GM12878 (cell line): ENCODE data around the gene PRG3. TPM values are rescaled to one million over a fixed set of nuclear protein-coding genes. Genes with fewer than 3 reads are reported as not detected.

Source experiments
- ATAC-seq: fragments of 200-7000 bp; cut with Tn5 transposase; 3 replicates; pipeline ENCODE4 v1.9.1; 2020; ENCODE audit warnings: mild to moderate bottlenecking, moderate library complexity
- BruUV-seq: library from RNA; stranded (reverse); fragments of 400-500 nt; replicated peaks from 2 replicates; lab custom pipeline; 2021; lab: Mats Ljungman, UMichigan
- CTCF ChIA-PET: fragments of 300-600 bp; sonication (Branson Sonifier 250); formaldehyde crosslinking; extraction: SDS; loops from one replicate; lab custom pipeline; 2021; ENCODE audit warnings: inconsistent platforms; lab: Yijun Ruan, JAX
- POLR2A ChIA-PET: fragments of 350-600 bp; formaldehyde crosslinking; extraction: SDS; loops from one replicate; lab custom pipeline; 2021; ENCODE audit warnings: inconsistent platforms; lab: Charles Lee
- RAD21 ChIA-PET: fragments of 300-600 bp; sonication (Branson Sonifier 250); formaldehyde crosslinking; loops from one replicate; lab custom pipeline; 2023; ENCODE audit warnings: antibody characterized with exemption; ENCODE audit not compliant: unreplicated experiment; lab: Charles Lee
- SMC1A ChIA-PET: fragments of 300-600 bp; sonication (Branson Sonifier 250); formaldehyde crosslinking; loops from one replicate; lab custom pipeline; 2023; ENCODE audit not compliant: unreplicated experiment, uncharacterized antibody; lab: Charles Lee
- DNase-seq: peaks from one replicate; pipeline ENCODE4 v3.0.0-alpha.2; 2011; ENCODE audit warnings: low read depth, low spot score
- FAIRE-seq: peaks from 3 replicates; lab custom pipeline; 2011; peaks lifted over from hg19 to GRCh38; lab: Jason Lieb, UNC
- H2AFZ ChIP-seq: 2 replicates; pipeline ENCODE4 v1.6.0; 2011; ENCODE audit warnings: low read depth, low read length, control low read depth; ENCODE audit not compliant: control insufficient read depth
- H3K27ac ChIP-seq: 2 replicates; pipeline ENCODE4 v1.5.1; 2011; ENCODE audit warnings: control low read depth; ENCODE audit not compliant: control insufficient read depth, insufficient read depth
- H3K27me3 ChIP-seq, 2 experiments: replicated peaks in 1 of 2; 2 replicates each; pipeline versions ENCODE4 v1.6.0 to v1.6.1; 2011; ENCODE audit warnings: low read length in 1 of 2; ENCODE audit not compliant: control insufficient read depth in 2 of 2, insufficient read depth in 2 of 2
- H3K36me3 ChIP-seq, 2 experiments: 2 replicates each; pipeline ENCODE4 v1.5.1; 2011; ENCODE audit warnings: low read length in 1 of 2; ENCODE audit not compliant: control insufficient read depth in 2 of 2, insufficient read depth in 2 of 2
- H3K4me1 ChIP-seq: 2 replicates; pipeline ENCODE4 v1.6.1; 2011; ENCODE audit warnings: mild to moderate bottlenecking, low read length, moderate library complexity, mixed read lengths; ENCODE audit not compliant: control insufficient read depth, insufficient read depth
- H3K4me2 ChIP-seq: 2 replicates; pipeline ENCODE4 v1.6.0; 2011; ENCODE audit warnings: control low read depth; ENCODE audit not compliant: control insufficient read depth, insufficient read depth
- H3K4me3 ChIP-seq: fragments of 200-600 bp; sonication (generic); 2 replicates; pipeline ENCODE4 v1.5.1; 2016
- H3K79me2 ChIP-seq: 2 replicates; pipeline ENCODE4 v1.6.0; 2011; ENCODE audit warnings: low read length; ENCODE audit not compliant: control insufficient read depth, insufficient read depth
- H3K9ac ChIP-seq: 2 replicates; pipeline ENCODE4 v1.8.0; 2011; ENCODE audit warnings: low read length, control low read depth, mixed read lengths; ENCODE audit not compliant: control insufficient read depth, insufficient read depth
- H3K9me3 ChIP-seq: replicated peaks from 3 replicates; pipeline ENCODE4 v1.5.1; 2011; ENCODE audit warnings: mild to moderate bottlenecking, low read length; ENCODE audit not compliant: control insufficient read depth, insufficient read depth
- H4K20me1 ChIP-seq: 2 replicates; pipeline ENCODE4 v1.6.0; 2011; ENCODE audit not compliant: control insufficient read depth, insufficient read depth
- BMI1 ChIP-seq: fragments of 450-650 bp; IDR thresholded peaks from 2 replicates; pipeline ENCODE4 v1.6.1; 2016; ENCODE audit warnings: mild to moderate bottlenecking, moderate library complexity, borderline replicate concordance
- CBFB ChIP-seq: IDR thresholded peaks from 2 replicates; pipeline ENCODE4 v1.6.1; 2016; ENCODE audit warnings: antibody characterized with exemption, low read depth
- DPF2 ChIP-seq: fragments of 450-650 bp; IDR thresholded peaks from 2 replicates; pipeline ENCODE4 v1.6.1; 2017; ENCODE audit warnings: mild to moderate bottlenecking
- EP300 ChIP-seq, 2 experiments: fragments of 150-350 bp in 1 of 2; IDR thresholded peaks; 2 replicates each; pipeline ENCODE4 v1.6.1; 2011 to 2012; ENCODE audit warnings: low read depth in 2 of 2, low read length in 2 of 2, borderline replicate concordance in 1 of 2, improper control_type of control experiment in 1 of 2, inconsistent platforms in 1 of 2; ENCODE audit not compliant: control insufficient read depth in 1 of 2
- IRF4 ChIP-seq: IDR thresholded peaks from 2 replicates; pipeline ENCODE4 v1.6.1; 2011; ENCODE audit warnings: low read depth, low read length
- NFIC ChIP-seq: IDR thresholded peaks from 2 replicates; pipeline ENCODE4 v1.6.1; 2012; ENCODE audit warnings: low read depth, mild to moderate bottlenecking, inconsistent platforms, low read length, moderate library complexity
- POLR2A ChIP-seq: IDR thresholded peaks from 2 replicates; pipeline ENCODE4 v1.6.1; 2011; ENCODE audit warnings: low read depth, mild to moderate bottlenecking, low read length
- SMC3 ChIP-seq: IDR thresholded peaks from 2 replicates; pipeline ENCODE4 v1.6.1; 2011; ENCODE audit warnings: low read length, improper control_type of control experiment, borderline replicate concordance
- SP1 ChIP-seq: IDR thresholded peaks from one replicate; pipeline ENCODE4 v1.6.1; 2011; ENCODE audit warnings: low read depth, low read length
- SUPT20H ChIP-seq: IDR thresholded peaks from 2 replicates; pipeline ENCODE4 v1.6.1; 2011; ENCODE audit warnings: low read depth, mild to moderate bottlenecking, low read length, moderate library complexity, borderline replicate concordance; ENCODE audit not compliant: control insufficient read depth
- ZNF384 ChIP-seq: IDR thresholded peaks from 2 replicates; pipeline ENCODE4 v1.6.1; 2012; ENCODE audit warnings: low read depth, mild to moderate bottlenecking, low read length, improper control_type of control experiment, borderline replicate concordance
- WGBS: methylation state at CpG from one replicate; pipeline ENCODE4 v1.1.6; 2016; ENCODE audit warnings: low lambda C conversion rate; ENCODE audit not compliant: insufficient replicate concordance, insufficient coverage; ENCODE audit errors: missing lambda C conversion rate; 5-methylcytosine and 5-hydroxymethylcytosine counted together
- in situ Hi-C: fragments of 300-500 bp; cut with MboI; formaldehyde crosslinking; loops from 9 replicates; pipeline ENCODE4 v1.14.3; 2018; ENCODE audit warnings: mixed read lengths
- intact Hi-C: fragments of 100-400 bp; cut with micrococcal nuclease; formaldehyde crosslinking; loops from one replicate; pipeline ENCODE4 v1.14.2; 2022; ENCODE audit not compliant: unreplicated experiment
- polyA plus RNA-seq, 11 experiments: library from polyadenylated mRNA; depleted of rRNA in 4 of 11; unstranded in 6 of 11; stranded (reverse) in 5 of 11; fragments of >200 nt; fragmentation: Nextera tagmentation in 4 of 11; fragmentation: Illumina TruSeq in 1 of 11; extraction: Ambion mirVana in 4 of 11; extraction: Trizol in 1 of 11; gene quantifications; 1 replicate in 1 of 11; 2 replicates in 10 of 11; pipeline versions ENCODE4 v1.2.1 to v1.2.3, GENCODE V29; 2011 to 2016; ENCODE audit warnings: inconsistent platforms in 2 of 11, missing spikeins in 2 of 11, low read depth in 1 of 11
- total RNA-seq, 4 experiments: library from RNA; depleted of rRNA in 3 of 4; stranded (reverse); fragments of >200 nt in 3 of 4; fragmentation: Illumina TruSeq in 1 of 4; extraction: Trizol in 1 of 4; gene quantifications; 2 replicates each; pipeline versions ENCODE4 v1.2.1 to v1.2.3, GENCODE V29; 2013 to 2021
- TF ChIP-seq, protein P1 (sequence below): fragments of 450-650 bp; IDR thresholded peaks from 2 replicates; pipeline ENCODE4 v1.6.1; 2017; ENCODE audit warnings: mild to moderate bottlenecking, moderate library complexity
- TF ChIP-seq, protein P2 (sequence below): IDR thresholded peaks from 2 replicates; pipeline ENCODE4 v1.6.1; 2011; ENCODE audit warnings: borderline replicate concordance, low read depth, mild to moderate bottlenecking, moderate library complexity, mixed read lengths, low read length; ENCODE audit not compliant: insufficient read depth; ENCODE audit errors: extremely low read length
- TF ChIP-seq, protein P3 (sequence below): fragments of 150-350 bp; IDR thresholded peaks from 2 replicates; pipeline ENCODE4 v1.6.1; 2014; ENCODE audit warnings: mild to moderate bottlenecking, low read depth, low read length
- TF ChIP-seq, protein P4 (sequence below): IDR thresholded peaks from 2 replicates; pipeline ENCODE4 v1.6.1; 2011; ENCODE audit warnings: borderline replicate concordance, low read depth, mild to moderate bottlenecking, moderate library complexity, low read length; ENCODE audit not compliant: insufficient read depth, poor library complexity, severe bottlenecking

PRG3 gene
- total and polyA plus RNA-seq, 10 of the 15 experiments (the other 5 are each of a cell fraction or from before 2014, with no cell fraction given) = not detected

DNA sequence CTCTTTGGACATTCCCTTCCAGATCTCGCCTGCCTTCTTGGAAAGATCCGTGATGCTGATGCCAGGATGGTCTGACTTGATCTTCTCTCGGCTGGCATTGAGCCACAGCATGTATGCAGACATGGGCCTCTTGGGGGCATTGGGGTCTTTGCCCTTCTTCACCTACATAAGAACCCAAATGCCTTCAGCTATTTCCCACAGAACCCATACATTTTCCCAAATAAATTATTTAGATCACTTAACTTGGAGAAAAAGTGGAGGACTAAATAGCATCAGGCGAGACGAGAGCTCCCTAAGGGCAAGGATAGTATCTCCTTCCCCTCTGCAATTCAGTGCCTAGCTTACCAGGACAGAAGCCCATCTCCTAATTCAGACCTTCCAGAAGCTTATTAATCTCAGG lies 53.2 kb downstream of the PRG3 start:
- no peak overlapping the region for H3K4me2 ChIP-seq
- ChIA-PET POLR2A (interaction anchor here (0.6 kb wide), 1 partner anchor 130 kb away, joined by 5 read pairs; no protein-coding TSS in a partner anchor), SMC1A (no interaction called here), RAD21 (no interaction called here), CTCF (no interaction called here)
- H3K27ac ChIP-seq = no peak overlapping the region
- DNase-seq (no peak), ATAC-seq (no peak), FAIRE-seq (no peak)
- TF ChIP-seq SP1 (no peak), ZNF384 (no peak), BMI1 (no peak), SMC3 (no peak), POLR2A (no peak), CBFB (no peak), SUPT20H (no peak), IRF4 (no peak), NFIC (no peak), DPF2 (no peak), EP300 (IDR thresholded peaks at IDR 0.05; ENCODE audit: borderline replicate concordance in 1 of 2, control insufficient read depth in 1 of 2, low read depth in 2 of 2, low read length in 2 of 2) (no peak)
- TF ChIP-seq, protein P1, sequence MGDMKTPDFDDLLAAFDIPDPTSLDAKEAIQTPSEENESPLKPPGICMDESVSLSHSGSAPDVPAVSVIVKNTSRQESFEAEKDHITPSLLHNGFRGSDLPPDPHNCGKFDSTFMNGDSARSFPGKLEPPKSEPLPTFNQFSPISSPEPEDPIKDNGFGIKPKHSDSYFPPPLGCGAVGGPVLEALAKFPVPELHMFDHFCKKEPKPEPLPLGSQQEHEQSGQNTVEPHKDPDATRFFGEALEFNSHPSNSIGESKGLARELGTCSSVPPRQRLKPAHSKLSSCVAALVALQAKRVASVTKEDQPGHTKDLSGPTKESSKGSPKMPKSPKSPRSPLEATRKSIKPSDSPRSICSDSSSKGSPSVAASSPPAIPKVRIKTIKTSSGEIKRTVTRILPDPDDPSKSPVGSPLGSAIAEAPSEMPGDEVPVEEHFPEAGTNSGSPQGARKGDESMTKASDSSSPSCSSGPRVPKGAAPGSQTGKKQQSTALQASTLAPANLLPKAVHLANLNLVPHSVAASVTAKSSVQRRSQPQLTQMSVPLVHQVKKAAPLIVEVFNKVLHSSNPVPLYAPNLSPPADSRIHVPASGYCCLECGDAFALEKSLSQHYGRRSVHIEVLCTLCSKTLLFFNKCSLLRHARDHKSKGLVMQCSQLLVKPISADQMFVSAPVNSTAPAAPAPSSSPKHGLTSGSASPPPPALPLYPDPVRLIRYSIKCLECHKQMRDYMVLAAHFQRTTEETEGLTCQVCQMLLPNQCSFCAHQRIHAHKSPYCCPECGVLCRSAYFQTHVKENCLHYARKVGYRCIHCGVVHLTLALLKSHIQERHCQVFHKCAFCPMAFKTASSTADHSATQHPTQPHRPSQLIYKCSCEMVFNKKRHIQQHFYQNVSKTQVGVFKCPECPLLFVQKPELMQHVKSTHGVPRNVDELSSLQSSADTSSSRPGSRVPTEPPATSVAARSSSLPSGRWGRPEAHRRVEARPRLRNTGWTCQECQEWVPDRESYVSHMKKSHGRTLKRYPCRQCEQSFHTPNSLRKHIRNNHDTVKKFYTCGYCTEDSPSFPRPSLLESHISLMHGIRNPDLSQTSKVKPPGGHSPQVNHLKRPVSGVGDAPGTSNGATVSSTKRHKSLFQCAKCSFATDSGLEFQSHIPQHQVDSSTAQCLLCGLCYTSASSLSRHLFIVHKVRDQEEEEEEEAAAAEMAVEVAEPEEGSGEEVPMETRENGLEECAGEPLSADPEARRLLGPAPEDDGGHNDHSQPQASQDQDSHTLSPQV = no peak
- TF ChIP-seq, protein P2, sequence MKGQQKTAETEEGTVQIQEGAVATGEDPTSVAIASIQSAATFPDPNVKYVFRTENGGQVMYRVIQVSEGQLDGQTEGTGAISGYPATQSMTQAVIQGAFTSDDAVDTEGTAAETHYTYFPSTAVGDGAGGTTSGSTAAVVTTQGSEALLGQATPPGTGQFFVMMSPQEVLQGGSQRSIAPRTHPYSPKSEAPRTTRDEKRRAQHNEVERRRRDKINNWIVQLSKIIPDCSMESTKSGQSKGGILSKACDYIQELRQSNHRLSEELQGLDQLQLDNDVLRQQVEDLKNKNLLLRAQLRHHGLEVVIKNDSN = no peak
- TF ChIP-seq, protein P3, sequence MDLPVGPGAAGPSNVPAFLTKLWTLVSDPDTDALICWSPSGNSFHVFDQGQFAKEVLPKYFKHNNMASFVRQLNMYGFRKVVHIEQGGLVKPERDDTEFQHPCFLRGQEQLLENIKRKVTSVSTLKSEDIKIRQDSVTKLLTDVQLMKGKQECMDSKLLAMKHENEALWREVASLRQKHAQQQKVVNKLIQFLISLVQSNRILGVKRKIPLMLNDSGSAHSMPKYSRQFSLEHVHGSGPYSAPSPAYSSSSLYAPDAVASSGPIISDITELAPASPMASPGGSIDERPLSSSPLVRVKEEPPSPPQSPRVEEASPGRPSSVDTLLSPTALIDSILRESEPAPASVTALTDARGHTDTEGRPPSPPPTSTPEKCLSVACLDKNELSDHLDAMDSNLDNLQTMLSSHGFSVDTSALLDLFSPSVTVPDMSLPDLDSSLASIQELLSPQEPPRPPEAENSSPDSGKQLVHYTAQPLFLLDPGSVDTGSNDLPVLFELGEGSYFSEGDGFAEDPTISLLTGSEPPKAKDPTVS = no peak
- TF ChIP-seq, protein P4, sequence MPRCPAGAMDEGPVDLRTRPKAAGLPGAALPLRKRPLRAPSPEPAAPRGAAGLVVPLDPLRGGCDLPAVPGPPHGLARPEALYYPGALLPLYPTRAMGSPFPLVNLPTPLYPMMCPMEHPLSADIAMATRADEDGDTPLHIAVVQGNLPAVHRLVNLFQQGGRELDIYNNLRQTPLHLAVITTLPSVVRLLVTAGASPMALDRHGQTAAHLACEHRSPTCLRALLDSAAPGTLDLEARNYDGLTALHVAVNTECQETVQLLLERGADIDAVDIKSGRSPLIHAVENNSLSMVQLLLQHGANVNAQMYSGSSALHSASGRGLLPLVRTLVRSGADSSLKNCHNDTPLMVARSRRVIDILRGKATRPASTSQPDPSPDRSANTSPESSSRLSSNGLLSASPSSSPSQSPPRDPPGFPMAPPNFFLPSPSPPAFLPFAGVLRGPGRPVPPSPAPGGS = no peak
- H4K20me1 ChIP-seq = no peaks in the 10 kb centered on the region
- no peaks in the 10 kb centered on the region for H3K27me3 ChIP-seq
- 98% methylated on average over 5 of the region's 5 CpGs for WGBS
- no TSS peak for BruUV-seq
- H3K9me3 ChIP-seq = no peaks in the 10 kb centered on the region
- H3K9ac ChIP-seq = no peak overlapping the region
- in situ Hi-C loops = loop anchor here (25.0 kb wide), 2 partner anchors 1185 to 1260 kb away; partner anchors contain the start of genes LPXN, OR5B21 and ZFP91
- H2AFZ ChIP-seq = no peak overlapping the region
- H3K79me2 ChIP-seq = no peaks in the 10 kb centered on the region
- peaks cover 22% of the 10 kb centered on the region for H3K4me1 ChIP-seq
- no peak overlapping the region for H3K4me3 ChIP-seq
- H3K36me3 ChIP-seq = peaks cover 24 to 34% of the 10 kb centered on the region in 2 experiments
- intact Hi-C loops = no loop called here
